GM21515 (cell line): ENCODE data around the gene VIPR1.

Source experiments
- ATAC-seq: cut with Tn5 transposase; IDR thresholded peaks from one replicate; pipeline ENCODE4 v1.9.1; 2021; ENCODE audit not compliant: unreplicated experiment

The VIPR1 gene

GRCh38 chr3:42502429-42503250 is at the start of gene VIPR1:
VIPR1 (plus strand) TSS chr3:42502643; CDS start chr3:42502736, 93 bp downstream.
- ATAC-seq: peak; percentile 78

GRCh38 chr3:42456211-42456610 is 46.2 kb upstream of the VIPR1 start:
- no peak for ATAC-seq

- no peak for ATAC-seq
These were observed 43.3 kb upstream of the VIPR1 start for GRCh38 chr3:42459151-42459550.

DNA sequence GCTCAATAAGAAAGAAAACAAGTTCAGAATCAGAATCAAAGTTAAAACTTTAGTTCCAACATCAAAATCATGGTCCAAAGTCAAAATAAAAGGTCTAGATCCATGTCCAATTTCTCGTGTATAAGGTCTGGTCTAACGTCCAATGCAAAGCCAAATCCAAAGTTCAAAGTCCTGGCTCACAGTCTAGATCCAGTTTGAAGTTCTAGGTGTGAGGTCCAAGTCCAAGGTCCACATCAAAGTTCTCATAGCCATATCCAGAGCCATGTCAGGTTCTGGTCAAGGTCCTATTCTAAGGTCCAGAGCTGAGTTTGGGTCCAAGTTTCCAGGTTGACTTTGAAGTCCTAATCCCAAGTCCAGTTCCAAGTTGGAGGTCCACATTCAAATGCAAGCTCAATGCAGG is 40.7 kb upstream of the VIPR1 start:
- ATAC-seq: no peak

GRCh38 chr3:42463093-42463492 is 39.4 kb upstream of the VIPR1 start:
- no peak for ATAC-seq

GRCh38 chr3:42468111-42468510 is 34.3 kb upstream of the VIPR1 start:
- ATAC-seq: no peak

- ATAC-seq: no peak
These were observed 29.9 kb upstream of the VIPR1 start for GRCh38 chr3:42472555-42472954.

DNA sequence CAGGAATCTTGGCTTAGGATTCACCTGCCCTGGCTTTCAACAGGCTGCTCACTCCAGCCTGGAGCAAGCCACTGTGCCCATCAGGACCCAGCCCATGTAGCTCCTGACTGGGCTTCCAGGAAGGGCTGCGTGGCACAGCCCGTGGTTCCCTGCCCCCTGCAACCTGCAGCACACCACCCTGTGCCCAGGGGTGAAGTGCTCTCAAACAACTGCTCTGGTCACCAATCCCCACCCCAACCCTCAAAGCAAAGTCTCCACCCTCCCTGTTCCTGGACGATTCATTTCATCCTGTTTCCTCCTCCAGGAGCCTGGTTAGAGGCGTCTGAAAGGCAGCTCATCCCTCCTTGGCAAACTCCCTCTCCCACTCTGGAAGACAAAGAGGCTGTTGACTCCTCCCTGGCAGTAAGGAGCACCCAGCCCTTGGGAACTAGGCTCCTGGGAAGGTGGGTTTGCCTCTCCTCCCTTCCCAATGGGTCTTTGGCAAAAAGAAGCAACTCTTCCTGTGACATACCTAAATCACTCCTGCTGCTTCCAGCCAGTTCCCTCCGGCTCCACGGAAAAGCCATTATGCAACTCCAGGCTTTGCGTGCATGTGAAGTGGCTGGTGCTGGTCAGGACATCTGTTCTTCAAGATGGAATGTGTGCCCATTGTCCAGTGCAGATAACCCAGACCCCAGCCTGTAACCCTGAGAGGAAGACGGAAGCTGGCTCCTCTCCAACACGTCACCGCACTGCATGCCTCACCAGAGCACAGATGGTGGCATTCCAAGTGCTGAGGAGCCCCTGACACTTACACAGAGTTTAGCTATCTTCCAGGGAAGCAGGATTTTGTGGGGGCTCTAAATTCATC is 29.1 kb upstream of the VIPR1 start:
- no peak for ATAC-seq

GRCh38 chr3:42476225-42477125 is 26.0 kb upstream of the VIPR1 start:
- ATAC-seq: no peak

DNA sequence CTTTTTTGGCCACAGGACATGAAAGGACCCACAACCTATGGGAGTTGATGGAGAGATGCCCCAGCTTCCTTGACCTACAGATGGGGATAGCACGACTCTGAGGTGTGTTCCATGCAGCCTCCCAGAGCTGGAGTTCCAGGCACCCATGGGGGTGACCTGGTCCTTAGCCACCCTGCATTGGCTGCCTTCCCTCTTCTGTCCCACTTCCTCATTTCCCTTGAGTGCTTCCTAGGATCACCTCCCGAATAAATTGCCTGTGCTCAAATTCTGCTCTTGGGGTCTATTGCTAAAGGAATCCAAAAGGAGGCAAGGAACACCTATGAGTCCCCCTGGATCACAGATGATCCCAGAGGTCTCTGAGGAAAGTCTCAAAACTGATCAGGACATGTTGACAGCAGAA is 24.7 kb upstream of the VIPR1 start:
- ATAC-seq: no peak

- no peak for ATAC-seq
These were observed 23.6 kb upstream of the VIPR1 start for GRCh38 chr3:42478830-42479229.

DNA sequence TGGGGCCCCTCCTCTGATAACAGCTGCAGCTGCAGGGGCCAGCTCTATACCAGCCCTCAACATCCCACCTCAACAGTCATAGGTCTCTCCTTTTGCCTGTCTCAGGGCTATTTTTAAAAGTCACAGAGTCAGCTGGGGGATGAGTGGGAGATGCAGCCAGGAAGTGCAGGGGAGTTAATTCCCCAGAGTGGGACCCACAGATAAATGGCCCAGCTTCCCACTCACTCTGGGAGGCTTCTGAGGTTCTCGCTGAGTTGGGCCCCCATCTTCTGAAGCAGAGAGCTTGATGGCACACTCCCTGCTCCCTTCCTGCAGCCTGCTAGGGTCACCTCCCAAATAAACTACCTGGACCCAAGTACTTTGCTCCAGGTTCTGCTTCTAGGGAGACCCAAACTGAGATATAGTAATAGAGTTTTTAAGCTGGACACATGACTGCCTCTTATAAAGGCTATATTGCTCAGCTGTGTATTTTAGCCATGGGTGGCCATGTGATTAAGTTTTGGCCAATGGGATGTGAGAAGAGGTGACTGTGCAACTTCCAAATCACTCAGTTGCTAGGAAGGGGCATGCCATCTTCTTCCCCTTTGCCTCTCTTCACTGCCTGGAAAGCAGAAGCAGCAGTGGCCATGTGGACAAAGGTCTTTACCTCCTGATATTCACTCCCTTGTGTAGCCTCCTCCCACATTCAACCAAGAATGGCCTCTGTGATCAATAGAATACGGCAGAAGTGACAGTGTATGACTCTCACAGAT is 15.5 kb upstream of the VIPR1 start:
- no peak for ATAC-seq

DNA sequence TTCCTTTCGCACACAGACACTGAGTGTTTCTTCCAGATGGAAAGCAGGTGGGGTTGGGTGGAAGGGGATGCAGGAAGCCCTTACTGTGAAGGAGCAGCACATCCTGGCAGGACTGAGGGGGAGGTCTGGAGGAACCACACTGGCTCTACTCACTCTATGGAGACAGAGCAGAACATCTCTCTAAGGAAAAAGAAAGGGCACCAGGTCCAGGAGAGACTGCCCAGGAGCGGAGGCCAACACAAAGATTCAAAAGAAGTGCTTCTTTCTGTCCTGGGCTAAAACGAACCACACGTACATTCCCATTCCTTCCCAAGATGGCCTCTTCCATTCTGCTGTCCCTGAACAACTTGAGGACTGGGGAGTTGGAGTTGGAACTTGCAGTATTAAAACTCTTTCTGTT is 13.8 kb upstream of the VIPR1 start:
- no peak for ATAC-seq

DNA sequence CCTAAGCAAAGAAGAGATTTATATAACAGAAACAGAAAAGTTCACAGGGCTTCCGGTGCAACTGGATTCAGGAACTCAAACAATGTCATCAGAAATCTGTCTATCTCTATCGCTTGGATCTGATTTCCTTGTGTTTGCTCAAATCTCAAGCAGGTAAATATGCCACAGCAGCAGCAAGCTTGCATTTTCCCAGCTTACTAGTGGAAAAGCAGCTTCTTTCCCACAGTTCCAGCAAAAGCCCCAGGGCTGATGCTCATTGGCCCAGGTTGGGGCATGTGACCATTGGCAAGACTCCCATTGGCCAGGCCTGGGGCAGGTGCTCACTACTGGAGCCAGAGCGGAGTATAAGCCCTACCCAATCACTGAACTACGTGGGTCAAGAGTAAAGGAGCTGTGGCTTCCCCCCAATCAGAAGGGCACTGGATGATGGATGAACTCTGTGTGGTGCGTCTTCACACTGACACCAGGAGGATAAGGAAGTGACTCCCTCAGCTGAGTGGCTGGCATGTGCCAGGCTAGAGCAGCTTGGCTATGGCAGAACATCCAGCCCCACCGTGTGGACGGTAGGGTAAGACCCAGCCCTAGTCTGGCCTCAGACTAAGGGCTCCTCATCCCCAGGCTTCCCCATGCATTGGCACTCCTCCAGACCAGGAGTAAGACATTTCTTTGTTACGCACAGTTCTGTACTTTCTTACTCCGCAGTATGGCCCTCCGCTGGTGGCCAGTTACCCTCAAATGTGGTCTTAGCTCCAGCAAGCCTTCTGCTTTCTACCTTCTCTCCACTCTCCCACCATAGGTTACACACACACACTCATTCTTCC is 13.1 kb upstream of the VIPR1 start:
- ATAC-seq: no peak

GRCh38 chr3:42489937-42490227 is 12.6 kb upstream of the VIPR1 start:
- peak; percentile 3 for ATAC-seq

DNA sequence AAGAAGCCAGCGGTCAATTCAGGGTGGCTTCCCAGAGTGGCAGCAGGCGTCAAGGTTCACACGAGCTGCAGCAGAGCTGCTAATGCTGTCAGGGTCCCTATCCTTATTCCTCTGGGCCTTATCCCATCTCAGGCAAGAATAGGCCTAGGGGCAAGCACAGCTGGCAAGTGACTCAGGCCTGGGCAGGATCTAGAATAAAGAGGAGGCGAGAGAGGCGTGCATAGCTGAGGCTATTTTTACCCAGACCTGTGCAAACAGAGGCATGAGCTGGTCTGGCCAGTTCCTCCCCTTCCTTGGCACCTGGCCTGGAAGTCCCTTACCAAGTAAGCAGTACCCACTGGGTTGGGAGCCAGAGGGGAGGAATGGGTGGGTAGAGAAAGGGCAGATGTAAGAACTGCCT is 12.2 kb upstream of the VIPR1 start:
- peak; percentile 91 for ATAC-seq

- ATAC-seq: no peak
These were observed 10.4 kb upstream of the VIPR1 start for GRCh38 chr3:42491881-42492507.

DNA sequence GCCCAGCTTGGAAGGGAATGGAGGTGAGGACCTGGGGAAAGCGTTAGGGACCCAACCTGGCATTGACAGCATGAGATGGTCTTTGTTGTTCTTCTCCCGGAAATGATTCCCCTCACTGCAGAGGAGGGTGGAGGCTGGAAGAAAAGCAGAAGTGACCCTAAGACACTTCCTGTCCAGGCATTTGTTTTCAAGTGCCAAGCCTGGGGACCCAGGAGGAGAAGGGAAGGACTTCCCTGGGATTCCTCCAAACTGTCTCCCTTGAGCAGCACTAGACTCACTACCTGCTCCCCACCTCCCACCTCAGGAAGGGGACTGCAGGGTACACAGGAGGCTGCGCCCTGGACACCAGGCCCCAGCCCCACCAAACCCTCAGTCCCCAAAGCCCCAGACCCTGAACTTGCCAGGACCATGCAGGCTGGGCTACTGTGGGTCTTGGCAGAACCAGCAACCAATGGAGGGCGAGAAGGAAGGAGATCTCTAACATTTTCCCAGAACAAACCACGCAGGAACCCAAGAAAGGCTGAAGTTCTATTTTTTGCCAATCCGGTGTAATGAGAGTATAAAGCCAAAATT is 9.8 kb upstream of the VIPR1 start:
- ATAC-seq: no peak
